Common myeloid progenitor, CD34-positive (primary cell): ENCODE measurements around the gene PPAT.
"Not testable (repeated sequence)": the region's sequence is repeated elsewhere in the genome, so short reads cannot be mapped to it uniquely, and the experiment has no call there.

Experiments used
- CTCF ChIA-PET: fragments of 350-600 bp; sonication (Branson Sonifier 250); formaldehyde crosslinking; loops from one replicate; lab custom pipeline; 2021; ENCODE audit warnings: antibody characterized with exemption; lab: Charles Lee
- POLR2A ChIA-PET: fragments of 350-600 bp; sonication (Branson Sonifier 250); formaldehyde crosslinking; loops from one replicate; lab custom pipeline; 2021; ENCODE audit warnings: antibody characterized with exemption; lab: Charles Lee
- DNase-seq, 3 donors: peaks; one replicate each; pipeline versions ENCODE4 v3.0.0 to v3.0.0-alpha.2; 2013
- H3K27ac ChIP-seq, 2 experiments: 1 replicate in 1 of 2; 2 replicates in 1 of 2; pipeline ENCODE4 v1.7.0; 2013; ENCODE audit warnings: inconsistent platforms in 2 of 2, low read length in 2 of 2, mild to moderate bottlenecking in 2 of 2, low read depth in 1 of 2, moderate library complexity in 1 of 2; ENCODE audit not compliant: severe bottlenecking in 2 of 2, insufficient read depth in 1 of 2, poor library complexity in 1 of 2
- H3K27me3 ChIP-seq, 5 experiments: replicated peaks in 2 of 5; 1 replicate in 3 of 5; 2 replicates in 2 of 5; pipeline versions ENCODE4 v1.6.1 to v1.7.0; 2013; ENCODE audit warnings: low read length in 4 of 5, mild to moderate bottlenecking in 2 of 5, moderate library complexity in 2 of 5, inconsistent platforms in 1 of 5; ENCODE audit not compliant: insufficient read depth in 5 of 5, control insufficient read depth in 4 of 5
- H3K36me3 ChIP-seq, 4 experiments: 1 replicate in 2 of 4; 2 replicates in 2 of 4; pipeline versions ENCODE4 v1.6.1 to v1.7.0; 2013; ENCODE audit warnings: low read length in 3 of 4, control low read depth in 1 of 4, mild to moderate bottlenecking in 1 of 4; ENCODE audit not compliant: control insufficient read depth in 4 of 4, insufficient read depth in 4 of 4
- H3K4me1 ChIP-seq, 4 experiments: 1 replicate in 3 of 4; 2 replicates in 1 of 4; pipeline versions ENCODE4 v1.6.1 to v1.7.1; 2013; ENCODE audit warnings: low read length in 3 of 4, mild to moderate bottlenecking in 3 of 4, control low read depth in 1 of 4, inconsistent platforms in 1 of 4, moderate library complexity in 1 of 4; ENCODE audit not compliant: control insufficient read depth in 4 of 4, insufficient read depth in 4 of 4; ENCODE audit errors: control extremely low read depth in 1 of 4
- H3K4me3 ChIP-seq, 7 experiments: 1 replicate in 4 of 7; 2 replicates in 3 of 7; pipeline versions ENCODE4 v1.5.1 to v1.7.0; 2013; ENCODE audit warnings: mild to moderate bottlenecking in 7 of 7, low read length in 6 of 7, moderate library complexity in 6 of 7, inconsistent platforms in 2 of 7, low read depth in 2 of 7, control low read depth in 1 of 7; ENCODE audit not compliant: insufficient read depth in 4 of 7, control insufficient read depth in 1 of 7; ENCODE audit errors: extremely low read depth in 1 of 7
- H3K9me3 ChIP-seq, 5 experiments: 1 replicate in 4 of 5; 2 replicates in 1 of 5; pipeline versions ENCODE4 v1.6.1 to v1.7.1; 2013; ENCODE audit warnings: low read length in 4 of 5, mild to moderate bottlenecking in 2 of 5, inconsistent platforms in 1 of 5, low read depth in 1 of 5, moderate library complexity in 1 of 5; ENCODE audit not compliant: control insufficient read depth in 4 of 5, insufficient read depth in 2 of 5; ENCODE audit errors: control extremely low read depth in 1 of 5
- WGBS: methylation state at CpG from one replicate; pipeline ENCODE4 v1.1.5; 2013; ENCODE audit not compliant: insufficient coverage; 5-methylcytosine and 5-hydroxymethylcytosine counted together

Gene PPAT

DNA sequence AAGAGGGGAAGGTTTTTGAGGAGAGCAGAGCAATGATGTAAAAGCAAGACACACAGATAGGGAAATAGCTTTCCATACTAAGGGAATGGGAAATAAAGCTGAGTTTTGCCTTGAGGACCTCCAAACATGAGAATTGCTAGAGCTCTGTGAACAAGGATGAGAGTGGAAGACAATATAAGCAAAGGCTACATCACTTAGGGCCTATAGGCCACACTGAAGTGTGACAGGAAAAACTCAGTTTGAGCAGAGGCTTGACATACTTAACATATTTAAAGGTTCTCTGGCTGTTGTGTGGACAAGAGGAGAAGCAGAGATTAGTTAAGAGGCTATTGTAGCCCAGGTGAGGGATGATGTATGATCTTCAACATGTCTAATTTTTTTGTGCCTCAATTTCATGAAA is 26.7 kb upstream of the PPAT start:
- no peaks in the 10 kb centered on the region for H3K9me3 ChIP-seq
- DNase-seq: no peak
- no peak overlapping the region for H3K4me3 ChIP-seq
- H3K27me3 ChIP-seq: no peaks in the 10 kb centered on the region
- H3K36me3 ChIP-seq: peaks cover 13 to 56% (median 41%) of the 10 kb centered on the region in 4 experiments
- no peak overlapping the region for H3K27ac ChIP-seq
- ChIA-PET CTCF (interaction anchor here (1.0 kb wide), 1 partner anchor 27 kb away, joined by 4 read pairs; the partner anchor contains the start of gene PPAT), POLR2A (interaction anchor here (1.0 kb wide), 1 partner anchor 16 kb away, joined by 3 read pairs; no protein-coding TSS in a partner anchor)
- H3K4me1 ChIP-seq: peaks cover 1 to 21% (median 16%) of the 10 kb centered on the region in 4 experiments

DNA sequence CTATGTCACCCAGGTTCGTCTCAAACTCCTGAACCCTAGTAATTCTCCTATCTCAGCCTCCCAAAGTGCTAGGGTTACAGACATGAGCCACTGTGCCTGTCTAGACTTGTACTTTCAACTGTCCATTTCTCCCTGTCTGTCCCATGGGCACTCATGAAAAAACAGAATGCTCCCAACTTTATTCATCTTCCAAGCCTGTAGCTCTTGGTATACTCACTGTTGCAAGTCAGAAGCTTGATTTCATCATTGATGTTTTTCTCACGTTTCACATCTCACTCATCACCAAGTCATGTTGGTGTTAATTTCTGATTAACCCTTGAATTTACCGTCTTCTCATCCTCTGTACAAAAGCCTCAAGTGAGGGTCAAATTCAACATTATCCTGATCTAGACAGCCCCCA is 24.7 kb upstream of the PPAT start:
- CTCF ChIA-PET: interaction anchor here (0.6 to 1.5 kb wide), 4 partner anchors 12 to 42 kb away, joined by 3 read pairs; no protein-coding TSS in a partner anchor
- H3K27me3 ChIP-seq: no peaks in the 10 kb centered on the region
- H3K4me3 ChIP-seq: no peak overlapping the region
- H3K4me1 ChIP-seq: peaks cover 0 to 4% (median 0%) of the 10 kb centered on the region in 4 experiments
- H3K27ac ChIP-seq: no peak overlapping the region
- POLR2A ChIA-PET: no interaction called here
- 88% methylated on average over 3 of the region's 3 CpGs for WGBS
- no peaks in the 10 kb centered on the region for H3K9me3 ChIP-seq
- no peak for DNase-seq
- H3K36me3 ChIP-seq: peaks cover 21 to 75% (median 57%) of the 10 kb centered on the region in 4 experiments

GRCh38 chr4:56450342-56450741 is 14.9 kb upstream of the PPAT start:
- WGBS: no CpG with 5 or more reads among the region's 1 CpG
- ChIA-PET POLR2A (no interaction called here), CTCF (no interaction called here)
- Histone ChIP-seq H3K27ac (no peak overlapping the region), H3K9me3 (no peaks in the 10 kb centered on the region), H3K4me3 (no peak overlapping the region), H3K4me1 (no peaks in the 10 kb centered on the region), H3K27me3 (no peaks in the 10 kb centered on the region), H3K36me3 (peaks cover 30 to 78% (median 48%) of the 10 kb centered on the region in 4 experiments)
- DNase-seq: no peak

DNA sequence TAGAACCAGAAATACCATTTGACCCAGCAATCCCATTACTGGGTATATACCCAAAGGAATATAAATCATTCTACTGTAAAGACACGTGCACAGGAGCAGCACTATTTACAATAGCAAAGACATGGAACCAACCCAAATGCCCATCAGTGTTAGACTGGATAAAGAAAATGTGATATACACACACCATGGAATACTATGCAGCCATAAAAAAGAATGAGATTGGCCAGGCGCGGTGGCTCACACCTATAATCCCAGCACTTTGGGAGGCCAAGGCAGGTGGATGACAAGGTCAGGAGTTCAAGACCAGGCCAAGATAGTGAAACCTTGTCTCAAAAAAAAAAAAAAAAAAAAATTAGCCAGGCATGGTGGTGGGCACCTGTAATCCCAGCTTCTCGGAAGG is 14.1 kb upstream of the PPAT start:
- H3K27ac ChIP-seq, H3K4me1 ChIP-seq, H3K4me3 ChIP-seq, H3K27me3 ChIP-seq, H3K9me3 ChIP-seq, POLR2A ChIA-PET, DNase-seq: not testable (repeated sequence)
- H3K36me3 ChIP-seq: peaks cover 26 to 78% (median 47%) of the 10 kb centered on the region in 4 experiments
- CTCF ChIA-PET: interaction anchor here (1.4 kb wide), 1 partner anchor 13 kb away, joined by 3 read pairs; the partner anchor contains the start of gene PAICS
- no CpG with 5 or more reads among the region's 4 CpGs for WGBS

GRCh38 chr4:56448301-56448700 is 12.9 kb upstream of the PPAT start:
- ChIA-PET POLR2A (no interaction called here), CTCF (interaction anchor here (0.8 to 1.4 kb wide), 3 partner anchors 12 to 13 kb away, joined by 3 read pairs; partner anchors contain the start of gene PAICS)
- H3K27me3 ChIP-seq: no peaks in the 10 kb centered on the region
- no peaks in the 10 kb centered on the region for H3K9me3 ChIP-seq
- H3K4me3 ChIP-seq: no peak overlapping the region
- H3K27ac ChIP-seq: no peak overlapping the region
- no peaks in the 10 kb centered on the region for H3K4me1 ChIP-seq
- no peak for DNase-seq
- peaks cover 19 to 76% (median 42%) of the 10 kb centered on the region in 4 experiments for H3K36me3 ChIP-seq

- H3K9me3 ChIP-seq: no peaks in the 10 kb centered on the region
- no CpG with 5 or more reads among the region's 1 CpG for WGBS
- H3K4me3 ChIP-seq: no peak overlapping the region
- DNase-seq: no peak
- H3K4me1 ChIP-seq: no peaks in the 10 kb centered on the region
- POLR2A ChIA-PET: interaction anchor here (0.5 kb wide), 1 partner anchor 24 kb away, joined by 3 read pairs; no protein-coding TSS in a partner anchor
- CTCF ChIA-PET: no interaction called here
- H3K36me3 ChIP-seq: peaks cover 20 to 76% (median 35%) of the 10 kb centered on the region in 4 experiments
- H3K27me3 ChIP-seq: no peaks in the 10 kb centered on the region
- no peak overlapping the region for H3K27ac ChIP-seq
These were observed 10.3 kb upstream of the PPAT start for GRCh38 chr4:56445699-56446098.

DNA sequence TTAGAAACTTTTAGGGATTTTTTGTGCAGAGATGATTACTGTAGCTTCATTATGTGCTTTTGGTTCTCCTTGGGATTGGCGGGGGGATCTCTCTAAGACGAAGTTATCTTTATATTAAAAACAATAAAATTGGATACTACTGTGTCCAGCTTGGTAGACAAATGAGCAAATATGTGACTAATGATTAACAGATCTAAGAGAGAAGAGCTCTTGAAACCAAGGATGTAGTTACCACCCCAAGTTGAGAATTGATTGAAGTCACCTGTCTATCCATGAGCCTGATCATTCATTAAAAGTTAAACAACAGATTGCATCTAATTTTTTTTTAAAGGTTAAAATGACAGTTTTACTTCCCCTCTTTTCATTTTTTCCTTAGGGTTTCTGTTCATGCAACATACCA is 9.3 kb upstream of the PPAT start:
- no peak overlapping the region for H3K4me3 ChIP-seq
- no peaks in the 10 kb centered on the region for H3K27me3 ChIP-seq
- H3K4me1 ChIP-seq: peaks cover 0 to 3% (median under 1%) of the 10 kb centered on the region in 4 experiments
- no CpG with 5 or more reads among the region's 2 CpGs for WGBS
- peaks cover 18 to 78% (median 34%) of the 10 kb centered on the region in 4 experiments for H3K36me3 ChIP-seq
- CTCF ChIA-PET: interaction anchor here (0.6 to 1.2 kb wide), 2 partner anchors 9 to 38 kb away, joined by 4 read pairs; partner anchors contain the start of genes PAICS and PPAT
- POLR2A ChIA-PET: no interaction called here
- no peak overlapping the region for H3K27ac ChIP-seq
- no peak for DNase-seq
- no peaks in the 10 kb centered on the region for H3K9me3 ChIP-seq
